ENCODE data around the gene DOCK10.

The DOCK10 gene

DNA sequence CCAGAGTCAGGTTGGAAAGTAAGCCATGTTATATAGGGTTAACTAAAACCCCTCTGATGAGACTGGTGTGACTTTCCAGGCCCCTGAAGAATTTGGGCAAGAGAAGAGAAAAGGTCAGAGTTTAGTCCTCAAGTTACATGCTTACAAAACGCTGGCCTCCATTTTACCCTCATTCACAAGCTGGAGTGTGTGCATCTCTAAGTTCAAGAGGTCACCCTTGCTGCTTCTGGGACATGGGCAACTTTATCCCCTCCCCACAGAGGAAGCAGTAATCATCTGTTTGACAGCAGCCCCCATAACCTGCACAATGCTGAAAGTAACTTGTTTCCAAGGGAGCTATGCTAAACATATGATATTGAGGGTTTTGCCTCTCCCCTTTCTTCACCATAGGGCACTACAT lies 240.9 kb downstream of the DOCK10 start:
- no peak overlapping the region for H3K4me3 Mint-ChIP-seq
- no peak for TF ChIP-seq CTCF (IDR thresholded peaks at IDR 0.05)
- no peaks in the 10 kb centered on the region for H3K36me3 Mint-ChIP-seq (ENCODE audit: low read depth)
- no peaks in the 10 kb centered on the region for H3K9me3 Mint-ChIP-seq
- peaks cover 3% of the 10 kb centered on the region for H3K27me3 Mint-ChIP-seq (ENCODE audit: low read depth, poor library complexity)
- H3K27ac Mint-ChIP-seq, result peak overlapping the region; percentile 56
- H3K4me1 Mint-ChIP-seq, result peaks cover 40% of the 10 kb centered on the region
- no peak for DNase-seq

DNA sequence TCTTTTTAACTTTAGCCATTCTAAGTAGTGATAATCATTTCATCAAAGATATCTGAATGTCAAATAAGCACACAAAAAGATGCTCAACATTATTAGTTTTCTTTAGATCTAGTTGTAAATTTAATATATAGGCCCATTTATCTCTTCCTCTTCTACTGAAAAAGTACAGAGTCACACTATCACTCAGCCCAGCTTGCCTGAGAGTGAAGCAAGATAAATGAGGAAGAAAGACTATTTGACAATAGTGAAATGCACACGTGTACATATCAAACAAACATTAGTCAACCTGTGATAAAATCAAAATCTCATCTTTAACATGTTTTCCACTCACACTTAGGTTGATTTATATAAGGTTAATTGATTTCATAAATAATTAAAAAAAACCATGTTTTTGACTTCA lies 242.6 kb downstream of the DOCK10 start:
- Mint-ChIP-seq H3K4me3 (no peak overlapping the region), H3K36me3 (ENCODE audit: low read depth) (no peaks in the 10 kb centered on the region), H3K27ac (no peak overlapping the region), H3K4me1 (peaks cover 41% of the 10 kb centered on the region), H3K9me3 (no peaks in the 10 kb centered on the region), H3K27me3 (ENCODE audit: low read depth, poor library complexity) (peaks cover 3% of the 10 kb centered on the region)
- no peak for TF ChIP-seq CTCF (IDR thresholded peaks at IDR 0.05)
- DNase-seq, result no peak

GRCh38 chr2:224798180-224798579 lies 244.1 kb downstream of the DOCK10 start:
- no peak for DNase-seq
- TF ChIP-seq CTCF (IDR thresholded peaks at IDR 0.05), result no peak
- H3K27ac Mint-ChIP-seq, result no peak overlapping the region
- peaks cover 3% of the 10 kb centered on the region for H3K27me3 Mint-ChIP-seq (ENCODE audit: low read depth, poor library complexity)
- no peaks in the 10 kb centered on the region for H3K9me3 Mint-ChIP-seq
- no peaks in the 10 kb centered on the region for H3K36me3 Mint-ChIP-seq (ENCODE audit: low read depth)
- no peak overlapping the region for H3K4me3 Mint-ChIP-seq
- H3K4me1 Mint-ChIP-seq, result peaks cover 40% of the 10 kb centered on the region

DNA sequence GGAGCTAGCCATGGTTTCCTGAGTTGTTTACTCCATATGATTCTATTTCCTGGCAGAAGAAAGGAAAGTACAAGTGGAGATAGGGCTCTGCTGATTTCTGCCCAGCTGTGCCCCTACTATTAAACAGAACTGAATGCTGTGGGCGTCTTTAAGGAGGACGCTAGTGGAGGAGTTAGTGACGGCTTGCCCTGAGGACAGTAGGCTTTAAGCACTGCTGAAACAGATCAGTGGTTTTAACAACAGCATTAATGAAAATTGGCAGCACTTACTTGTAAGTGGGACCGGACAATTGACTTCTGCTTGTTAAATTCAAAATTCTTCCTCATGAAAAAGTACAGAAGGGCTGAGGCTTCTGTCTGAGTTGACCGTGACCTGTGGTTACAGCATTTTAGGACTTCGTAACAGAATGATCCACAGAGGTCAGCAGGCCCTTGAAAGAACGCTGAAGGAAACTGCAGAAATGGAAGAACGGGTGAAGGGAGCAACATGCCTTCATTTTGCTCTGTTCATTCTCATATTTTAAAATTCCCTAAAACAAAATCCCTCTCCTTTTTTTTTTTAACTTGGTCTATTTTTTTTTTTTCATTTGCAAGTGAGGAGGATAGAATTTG lies 245.5 kb downstream of the DOCK10 start:
- no peak for DNase-seq
- Mint-ChIP-seq H3K4me1 (peaks cover 30% of the 10 kb centered on the region), H3K27me3 (ENCODE audit: low read depth, poor library complexity) (no peaks in the 10 kb centered on the region), H3K36me3 (ENCODE audit: low read depth) (no peaks in the 10 kb centered on the region), H3K9me3 (no peaks in the 10 kb centered on the region), H3K27ac (peak overlapping the region; percentile 69), H3K4me3 (no peak overlapping the region)
- TF ChIP-seq CTCF (IDR thresholded peaks at IDR 0.05), result no peak

DNA sequence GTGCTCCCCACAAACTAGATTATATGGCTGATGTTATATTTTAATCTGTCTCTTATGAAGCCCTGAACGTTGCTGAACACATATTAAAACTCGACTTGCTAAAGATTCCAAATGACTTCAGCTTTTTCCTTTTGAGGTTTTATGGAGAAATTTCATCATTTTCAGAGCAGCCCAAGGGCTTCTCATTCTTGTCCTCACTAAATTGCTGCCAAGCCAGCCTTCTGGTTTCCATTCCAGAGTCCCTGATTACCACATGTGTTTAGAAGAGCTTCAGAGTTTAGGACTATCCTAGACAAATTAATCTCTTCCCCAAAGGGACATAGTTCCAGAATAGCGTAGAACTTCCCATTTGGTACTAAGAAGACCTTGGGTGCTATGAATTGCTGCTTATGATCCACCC lies 248.3 kb downstream of the DOCK10 start:
- H3K4me1 Mint-ChIP-seq, result peaks cover 16% of the 10 kb centered on the region
- TF ChIP-seq CTCF (IDR thresholded peaks at IDR 0.05), result no peak
- H3K27me3 Mint-ChIP-seq (ENCODE audit: low read depth, poor library complexity), result no peaks in the 10 kb centered on the region
- no peak for DNase-seq
- no peak overlapping the region for H3K4me3 Mint-ChIP-seq
- no peak overlapping the region for H3K27ac Mint-ChIP-seq
- no peaks in the 10 kb centered on the region for H3K9me3 Mint-ChIP-seq
- H3K36me3 Mint-ChIP-seq (ENCODE audit: low read depth), result no peaks in the 10 kb centered on the region

DNA sequence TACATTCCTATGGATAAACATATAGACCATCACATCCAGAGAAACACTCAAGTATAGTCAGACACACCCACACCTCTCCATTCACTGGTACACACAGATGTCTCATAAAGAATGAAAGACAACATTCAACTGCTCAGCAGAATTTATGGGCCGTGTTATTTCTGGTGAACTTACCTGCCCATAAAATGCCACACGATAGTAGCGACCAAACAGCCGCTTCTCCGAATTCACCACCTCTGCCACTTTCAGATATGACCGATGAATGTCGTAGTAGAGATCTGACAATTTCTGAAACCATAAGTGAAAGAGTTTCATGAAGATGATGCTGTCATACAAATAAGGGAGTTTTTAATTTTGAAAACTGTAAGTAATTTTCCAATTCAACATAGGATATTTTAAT lies 255.4 kb downstream of the DOCK10 start:
- Mint-ChIP-seq H3K27me3 (ENCODE audit: low read depth, poor library complexity) (peaks cover 6% of the 10 kb centered on the region), H3K4me3 (no peak overlapping the region), H3K36me3 (ENCODE audit: low read depth) (no peaks in the 10 kb centered on the region), H3K27ac (no peak overlapping the region), H3K4me1 (no peaks in the 10 kb centered on the region), H3K9me3 (no peaks in the 10 kb centered on the region)
- DNase-seq, result no peak
- no peak for TF ChIP-seq CTCF (IDR thresholded peaks at IDR 0.05)

All from nephron progenitor cell (in vitro differentiated cells).